GF-D8 (cell line): Measurements from ENCODE around the gene NACC2.

Source experiments
- DNase-seq: peaks from one replicate; lab custom pipeline; 2025; lab: John Stamatoyannopoulos, UW

NACC2 gene

DNA sequence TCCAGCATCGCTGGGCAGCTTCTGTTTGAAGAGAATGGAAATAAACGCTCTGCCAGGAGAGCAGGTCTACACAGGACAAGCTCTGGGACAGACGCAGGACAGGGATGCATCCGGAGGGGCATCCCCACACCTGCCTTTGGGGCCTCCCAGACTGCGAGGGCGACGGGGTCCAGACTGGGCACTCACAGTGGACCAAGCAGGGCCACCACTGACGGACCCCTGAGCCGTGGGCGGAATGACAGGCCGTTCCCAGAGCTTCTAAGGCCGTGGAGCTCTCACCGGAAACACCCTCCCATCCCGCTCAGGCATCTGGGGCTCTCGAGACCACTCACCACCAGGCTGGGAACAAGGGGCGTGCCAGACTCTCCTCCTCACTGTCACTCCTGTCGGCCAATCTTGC, 34.1 kb upstream of the NACC2 start:
- DNase-seq = no peak

DNA sequence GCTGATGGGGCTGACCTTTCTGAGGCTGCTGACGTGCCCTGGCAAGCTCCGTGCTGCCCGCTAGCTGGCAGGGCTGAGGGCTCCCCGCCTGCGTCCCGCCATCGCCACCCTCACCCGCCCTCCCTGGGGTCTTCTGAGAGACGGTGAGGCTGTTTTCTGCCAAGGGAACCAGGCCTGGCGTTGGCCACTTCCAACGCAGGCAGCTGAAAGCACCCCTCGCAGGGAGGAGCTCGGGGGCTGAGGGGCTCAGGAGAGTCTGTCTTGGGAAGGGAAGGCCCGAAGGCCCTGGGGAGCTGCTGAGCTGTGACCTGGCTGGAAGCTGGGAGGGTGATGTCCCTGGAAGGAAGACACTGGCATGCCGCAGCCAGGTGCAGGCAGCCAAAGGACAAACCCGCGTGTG, 33.3 kb upstream of the NACC2 start:
- DNase-seq = no peak

DNA sequence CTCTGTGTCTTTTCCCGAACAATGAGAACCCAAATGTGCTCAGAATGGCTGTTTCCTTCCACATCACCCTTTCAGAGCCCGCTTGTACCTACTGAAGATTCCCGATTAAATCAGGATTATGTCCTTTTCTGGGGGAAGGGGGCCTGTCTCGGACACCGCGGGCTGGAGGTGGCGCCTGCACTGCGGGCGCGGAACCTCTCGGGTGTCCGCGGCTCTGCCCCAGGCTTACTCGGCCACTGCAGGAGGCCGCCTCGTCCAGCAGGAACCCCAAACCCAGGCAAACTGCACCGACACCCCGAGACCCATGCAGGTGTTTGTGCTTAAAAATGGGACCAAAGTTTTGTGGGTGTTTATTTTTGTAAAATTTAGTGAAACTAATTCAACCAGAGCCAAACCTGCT, 32.2 kb upstream of the NACC2 start:
- no peak for DNase-seq

DNA sequence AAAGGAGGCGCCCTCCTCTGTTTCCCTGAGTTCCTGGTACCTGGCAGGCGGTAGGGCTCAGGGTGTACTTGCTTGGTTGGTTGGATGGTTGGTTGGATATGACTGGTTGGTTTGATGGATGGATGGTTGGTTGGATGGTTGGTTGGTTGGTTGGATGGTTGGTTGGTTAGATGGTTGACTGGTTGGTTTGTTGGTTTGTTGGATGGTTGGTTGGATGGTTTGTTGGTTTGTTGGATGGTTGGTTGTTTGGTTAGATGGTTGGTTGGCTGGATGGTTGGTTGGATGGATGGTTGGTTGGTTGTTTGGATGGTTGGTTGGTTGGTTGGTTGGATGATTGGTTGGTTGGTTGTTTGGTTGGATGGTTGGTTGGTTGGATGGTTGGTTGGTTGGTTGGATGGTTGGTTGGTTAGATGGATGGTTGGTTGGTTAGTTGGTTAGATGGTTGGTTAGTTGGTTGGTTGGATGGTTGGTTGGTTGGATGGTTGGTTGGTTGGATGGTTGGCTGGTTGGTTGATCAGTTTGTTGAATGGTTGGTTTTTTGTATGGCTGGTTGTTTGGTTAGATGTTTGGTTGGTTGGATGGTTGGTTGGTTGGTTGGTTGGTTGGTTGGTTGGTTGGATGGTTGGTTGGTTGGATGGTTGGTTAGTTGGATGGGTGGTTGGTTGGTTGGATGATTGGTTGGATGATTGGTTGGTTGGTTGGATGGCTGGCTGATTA, 30.0 kb upstream of the NACC2 start:
- no peak for DNase-seq

DNA sequence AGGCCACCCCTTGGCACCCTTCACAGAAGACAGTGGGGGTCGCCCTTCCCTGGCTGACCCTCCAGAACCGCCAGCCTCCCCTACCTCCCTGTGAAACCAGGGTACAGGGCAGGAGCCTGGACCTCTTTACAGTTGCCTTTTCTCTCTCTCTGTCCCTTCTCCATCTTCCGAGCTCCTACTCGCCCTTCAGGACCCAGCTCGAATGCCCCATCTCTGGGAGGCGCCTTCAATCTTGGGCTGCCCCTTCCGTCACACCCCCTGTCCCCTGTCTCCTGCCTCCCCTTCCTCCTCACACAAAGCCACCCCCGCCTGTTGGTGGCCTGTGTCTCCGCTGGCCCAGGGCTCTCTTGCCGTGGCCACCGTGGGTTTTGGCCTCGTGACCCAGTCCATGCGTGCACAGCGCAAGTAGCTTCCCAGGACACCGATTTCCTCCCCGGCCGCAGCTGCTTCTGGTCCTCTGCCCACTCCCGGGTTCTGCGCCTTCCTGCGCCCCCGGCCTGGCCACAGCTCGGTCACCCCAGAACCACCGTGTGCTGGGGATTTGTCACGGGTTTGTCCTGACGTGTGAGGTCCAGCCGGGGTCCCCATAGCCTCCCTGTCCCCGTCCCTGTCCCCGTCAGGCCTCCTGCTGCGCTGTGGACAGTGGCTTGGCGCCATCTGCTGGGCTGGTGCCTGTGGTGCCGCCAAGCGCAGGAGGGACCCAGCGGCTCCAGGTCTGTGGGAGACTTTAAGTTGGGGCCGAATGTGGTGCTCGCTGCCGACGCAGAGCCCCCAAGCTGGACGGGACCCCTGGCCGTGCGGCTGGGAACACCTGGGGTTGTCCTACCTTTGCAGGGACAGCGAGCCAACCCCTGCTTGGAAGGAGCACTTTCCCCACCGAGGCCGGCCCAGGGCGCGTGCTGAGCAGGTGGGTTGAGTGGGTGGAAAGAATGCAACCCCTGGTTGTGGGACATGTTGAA, 27.6 kb upstream of the NACC2 start:
- no peak for DNase-seq

DNA sequence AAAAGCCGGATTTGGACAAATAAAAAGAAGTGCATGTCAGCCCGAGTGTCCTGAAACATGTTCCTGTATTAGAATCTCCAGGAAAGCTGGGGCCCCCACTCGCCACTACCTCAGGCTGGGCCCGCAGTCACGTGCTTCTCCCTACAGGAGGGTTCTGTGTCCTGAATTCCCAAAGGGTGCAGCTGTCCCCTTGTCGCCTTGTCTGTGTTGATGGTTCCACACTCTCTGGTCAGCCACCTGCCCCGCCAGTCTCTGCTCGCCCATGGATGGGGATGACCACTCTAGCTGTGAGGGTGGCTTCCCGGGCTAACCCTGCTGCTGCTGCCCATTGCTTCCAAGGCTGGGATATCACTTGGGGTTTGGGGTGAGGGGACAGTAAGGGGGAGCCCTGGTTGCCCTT, 26.7 kb upstream of the NACC2 start:
- no peak for DNase-seq

DNA sequence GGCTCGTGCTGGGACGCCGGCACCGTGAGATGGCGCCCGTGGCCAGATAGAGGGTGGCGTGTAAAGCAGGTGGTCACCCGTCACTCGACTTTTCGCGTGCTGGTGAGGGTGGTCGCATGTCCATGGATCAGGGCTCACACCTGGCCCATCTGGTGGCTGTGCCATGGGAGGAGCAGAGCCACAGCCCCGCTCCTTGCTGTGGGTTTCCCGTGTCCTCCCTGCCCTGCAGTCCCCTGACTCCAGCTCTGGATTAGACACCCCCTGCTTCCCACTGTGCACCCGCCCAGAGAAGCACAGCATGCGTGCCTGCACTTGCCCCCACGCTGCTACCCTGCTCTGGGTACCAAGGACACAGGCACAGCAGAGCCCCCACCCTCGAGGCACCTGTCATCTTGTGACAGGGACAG, 25.4 kb upstream of the NACC2 start:
- DNase-seq = no peak

DNA sequence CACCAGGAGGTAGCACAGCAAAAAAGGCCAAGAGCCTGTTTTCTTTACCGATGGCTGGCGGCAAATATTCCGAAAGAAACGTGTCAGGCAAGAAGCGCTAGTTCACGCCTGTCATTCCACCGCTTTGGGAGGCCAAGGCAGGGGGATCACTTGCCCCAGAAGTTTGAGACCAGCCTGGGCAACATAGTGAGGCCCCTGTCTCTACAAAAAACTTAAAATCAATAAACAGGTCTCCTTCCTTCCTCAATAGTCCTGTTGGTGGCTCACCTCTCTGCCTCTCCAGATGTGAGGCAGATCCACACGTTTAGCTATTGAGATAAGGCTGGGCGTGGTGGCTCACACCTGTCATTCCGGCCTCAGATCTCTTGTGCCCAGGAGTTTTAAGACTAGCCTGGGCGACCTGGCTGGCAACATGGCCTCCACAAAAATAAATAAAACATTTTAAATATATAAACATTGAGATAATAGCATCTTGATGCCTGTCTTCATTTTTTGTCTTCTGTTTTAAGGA, 24.8 kb upstream of the NACC2 start:
- no peak for DNase-seq

DNA sequence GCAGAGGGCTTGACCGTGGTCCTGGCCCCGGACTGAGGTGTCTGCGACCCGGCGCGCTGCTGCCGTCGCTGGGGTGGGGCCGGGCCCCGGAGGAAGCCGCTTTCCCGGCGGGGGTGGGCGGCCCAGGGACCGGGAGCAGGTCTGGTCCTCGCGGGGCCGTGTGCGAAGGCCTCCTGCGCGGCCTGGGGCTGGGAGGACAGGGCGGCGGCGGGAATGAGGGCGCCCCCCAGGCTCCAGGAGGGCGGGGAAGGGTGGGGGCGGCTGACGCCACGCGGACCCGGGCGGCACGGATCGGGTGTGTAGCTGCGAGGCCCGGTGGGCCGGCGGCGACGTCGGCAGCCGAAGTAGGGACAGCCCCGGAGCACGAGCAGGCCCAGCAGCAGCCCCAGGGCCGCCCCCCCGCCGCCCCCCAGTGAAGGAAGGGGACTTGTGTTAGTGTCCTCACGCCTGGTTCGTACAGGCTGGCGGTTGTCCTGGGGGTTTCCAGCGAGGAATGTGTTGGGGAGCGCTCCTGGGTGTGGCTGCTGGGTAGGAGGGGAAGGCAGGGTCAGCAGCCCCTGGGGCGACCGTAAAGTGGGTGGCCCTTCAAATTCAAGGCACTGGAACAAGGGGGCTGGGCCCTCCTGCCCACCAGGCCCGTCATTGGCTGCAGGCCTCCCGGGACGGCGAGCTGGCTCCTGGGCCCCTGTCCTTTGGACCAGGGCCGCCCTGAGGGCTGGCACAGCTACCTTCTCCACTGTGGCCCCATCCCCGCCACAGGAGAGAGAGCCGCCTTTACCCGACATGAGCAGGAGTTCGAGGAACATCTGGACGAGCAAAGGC, 24.2 kb upstream of the NACC2 start:
- no peak for DNase-seq

DNA sequence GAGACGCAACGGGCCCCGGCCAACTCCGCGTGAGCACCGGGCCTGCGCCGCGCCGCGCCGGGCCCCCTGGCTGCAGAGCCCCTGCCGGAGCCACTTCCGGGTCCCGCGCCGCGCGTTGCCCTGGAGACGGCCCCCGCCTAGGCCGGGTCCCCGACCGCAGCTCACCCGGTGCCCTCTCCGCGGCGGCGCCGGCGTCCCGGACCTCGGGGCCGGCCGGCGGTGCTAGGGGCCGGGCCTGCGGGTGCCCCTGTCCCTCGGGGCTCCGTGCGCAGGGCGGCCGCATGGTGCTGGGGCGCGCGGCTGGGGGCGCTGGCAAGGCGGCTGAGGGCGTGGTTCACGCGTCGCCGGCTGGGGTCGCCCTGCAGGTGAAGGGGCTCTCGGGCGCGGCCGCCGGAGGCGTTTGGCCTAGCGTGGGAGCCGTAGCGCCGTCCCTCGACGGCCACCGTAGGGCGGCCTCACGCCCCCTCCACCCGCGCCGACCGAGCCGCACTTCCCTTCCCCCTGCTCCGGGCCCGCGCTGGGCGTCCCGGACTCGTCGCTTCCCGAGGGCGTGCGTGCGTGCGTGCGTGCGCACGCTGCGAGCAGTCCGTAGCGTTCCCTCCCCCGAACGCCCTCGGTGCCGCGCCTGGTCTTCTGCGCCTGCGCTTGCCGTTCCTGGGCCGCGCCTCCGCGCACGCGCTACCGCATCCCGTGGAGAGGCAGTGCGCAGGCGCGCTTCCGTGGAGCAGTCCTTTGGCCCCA, 23.4 kb upstream of the NACC2 start, which contains the start of gene TMEM250:
Gene TMEM250, minus strand, starts transcription at position 556 of the 741 bp plus-strand sequence. CDS start 1,975 bp downstream, outside the sequence.
- DNase-seq = peak; percentile 86

DNA sequence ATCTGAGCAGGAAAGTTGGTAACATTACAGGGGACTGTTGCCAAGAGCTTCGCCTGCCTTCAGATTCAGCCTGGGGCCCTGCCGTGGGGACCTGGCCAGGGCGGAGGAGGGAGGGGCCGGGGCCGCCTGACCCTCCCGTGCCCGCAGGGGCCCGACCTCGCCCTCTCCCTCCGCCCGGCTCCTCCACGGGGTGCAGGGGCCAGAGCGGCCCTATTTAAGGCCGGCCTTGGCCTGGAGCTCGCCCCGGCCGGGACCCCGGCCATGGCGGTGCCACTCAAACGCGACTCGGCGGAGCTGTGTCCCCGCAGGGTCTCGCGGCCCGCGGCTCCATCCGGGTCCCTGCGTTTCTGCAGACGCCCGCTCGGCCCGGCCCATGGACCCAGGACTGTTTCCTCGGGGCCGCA, 22.8 kb upstream of the NACC2 start:
- no peak for DNase-seq

DNA sequence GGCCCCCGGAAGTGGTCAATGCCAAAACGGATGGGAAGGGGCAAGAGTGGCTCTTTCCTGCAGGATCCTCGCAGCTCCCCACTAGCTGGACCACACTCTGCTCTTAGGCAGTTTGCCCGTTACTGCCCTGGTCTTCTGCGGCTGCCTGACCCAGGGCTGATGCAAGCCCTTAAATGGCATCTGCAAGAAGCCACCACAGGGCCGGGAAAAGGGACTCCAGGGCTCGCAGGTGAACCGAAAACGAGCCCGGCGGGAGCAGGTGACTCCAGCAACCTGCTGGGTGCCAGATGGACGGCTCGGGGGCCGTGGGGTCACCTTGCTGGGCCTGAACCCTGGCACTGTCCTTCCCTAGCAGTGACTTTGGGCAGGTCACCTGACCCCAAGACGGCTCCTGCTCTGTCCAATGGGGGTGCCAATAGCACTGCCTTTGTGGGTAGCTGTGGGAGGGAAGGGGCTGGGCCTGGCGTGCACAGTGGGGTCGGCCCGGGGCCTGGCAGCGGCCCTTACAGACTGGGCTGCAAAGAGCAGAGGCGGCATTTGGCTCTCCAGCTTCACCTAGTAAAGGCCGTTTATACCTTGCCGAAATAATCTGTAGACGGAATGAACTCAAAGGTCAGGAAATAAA, 22.3 kb upstream of the NACC2 start:
- peak; percentile 32 for DNase-seq

DNA sequence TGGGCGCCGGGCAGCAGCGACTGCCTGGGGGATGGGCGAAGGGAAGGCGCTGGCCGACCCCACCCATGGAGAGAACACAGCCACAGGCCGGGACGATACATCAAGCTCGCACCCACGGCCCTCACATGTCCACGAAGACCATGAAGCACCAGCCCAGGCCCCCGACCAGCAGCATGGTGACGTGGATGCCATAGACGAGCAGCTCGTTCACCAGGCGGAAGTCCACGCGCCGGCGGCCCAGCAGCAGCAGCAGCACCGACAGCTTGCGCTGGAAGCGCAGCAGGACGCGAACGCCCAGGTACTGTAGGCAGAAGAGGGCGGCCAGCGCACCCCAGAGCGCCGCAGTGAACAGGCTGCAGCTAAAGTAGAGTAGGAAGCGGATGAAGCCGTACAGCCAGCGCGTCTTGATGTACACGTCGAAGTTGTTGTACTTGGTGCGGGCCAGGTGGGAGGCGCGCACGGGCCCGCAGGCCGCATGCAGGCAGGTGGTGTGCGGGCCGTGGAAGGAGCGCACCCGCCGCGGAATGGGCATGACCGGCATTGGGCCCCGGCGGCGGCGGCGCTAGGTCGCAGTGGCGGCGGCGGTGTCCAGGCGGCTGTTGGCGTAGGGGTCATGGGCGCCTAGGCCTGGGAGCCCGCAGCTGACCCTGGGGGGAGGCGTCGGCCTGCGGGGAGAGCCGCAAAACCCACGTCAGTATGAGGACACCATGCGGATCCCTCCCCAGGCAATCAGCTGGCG, 21.4 kb upstream of the NACC2 start:
- DNase-seq = no peak

DNA sequence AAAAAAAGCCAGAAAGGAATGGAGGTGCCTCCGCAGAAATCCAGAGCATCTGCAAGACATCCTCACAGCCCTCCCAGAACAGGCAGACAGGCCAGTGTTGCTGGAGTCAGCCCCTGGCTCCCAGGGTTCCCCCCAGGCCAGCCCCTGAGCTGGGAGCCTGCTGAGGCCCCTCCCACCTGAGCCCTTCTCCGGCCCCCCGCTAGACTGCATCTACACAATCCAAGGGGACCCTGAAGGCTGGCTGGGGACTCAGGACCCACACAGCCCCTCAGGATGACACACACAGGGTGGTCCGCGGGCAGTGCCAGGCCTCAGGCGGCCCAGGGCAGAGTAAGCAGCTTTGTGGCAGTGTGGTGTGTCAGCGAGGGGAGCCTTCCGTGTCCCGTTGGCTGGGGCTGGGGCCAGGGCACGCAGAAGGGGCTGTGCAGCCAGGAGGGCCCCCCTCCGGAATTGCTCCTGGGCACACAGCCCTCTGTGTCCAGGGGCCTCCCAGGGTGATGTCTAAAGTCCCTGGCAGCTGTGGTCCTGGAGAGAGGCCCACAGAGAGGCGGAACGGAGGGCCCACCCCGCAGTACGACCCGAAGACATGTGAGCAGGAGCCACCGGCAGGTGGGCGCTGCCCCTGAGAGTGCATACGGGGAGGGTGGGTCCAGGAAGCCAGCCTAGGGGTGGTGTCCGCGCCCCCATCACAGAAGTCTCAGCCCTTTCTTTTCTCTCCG, 20.7 kb upstream of the NACC2 start:
- DNase-seq = no peak

DNA sequence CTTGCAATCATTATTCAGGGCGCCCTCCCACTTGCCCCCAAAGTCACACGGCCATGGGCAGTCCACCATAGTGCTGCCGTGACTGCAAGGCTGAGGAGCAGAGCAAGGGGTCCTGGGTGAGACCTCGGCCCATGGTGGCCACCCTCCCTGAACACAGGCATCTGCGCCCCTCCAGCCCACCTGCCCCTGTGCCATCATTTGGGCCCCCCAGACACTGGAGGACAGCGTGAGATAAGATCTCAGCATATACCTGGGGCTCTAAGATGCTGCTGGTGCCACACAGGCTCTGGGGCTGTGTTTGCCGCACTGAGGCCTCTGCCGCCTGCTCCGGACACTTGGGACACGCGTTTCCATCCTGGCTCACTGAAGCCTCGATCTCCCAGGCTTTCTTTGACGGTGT, 20.1 kb upstream of the NACC2 start:
- DNase-seq = no peak

DNA sequence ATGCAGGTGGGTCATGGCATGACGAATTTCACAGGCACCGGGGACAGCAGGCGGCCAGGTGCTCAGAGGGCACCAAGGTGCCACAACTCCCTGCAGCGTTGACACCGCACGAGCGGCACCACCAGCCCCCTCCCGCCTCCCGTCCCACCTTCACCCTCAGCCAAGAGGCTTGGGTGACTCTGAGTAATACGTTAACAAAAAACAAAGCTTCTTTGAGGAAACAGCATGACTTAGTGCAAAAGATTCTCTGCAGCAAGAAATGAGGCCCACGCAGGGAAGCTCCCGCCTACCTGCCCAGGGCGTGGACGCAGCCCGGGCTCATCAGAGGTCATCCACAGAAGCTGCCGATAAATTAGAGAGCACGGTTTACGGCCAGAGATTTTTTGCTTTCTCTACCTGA, 19.5 kb upstream of the NACC2 start:
- no peak for DNase-seq

DNA sequence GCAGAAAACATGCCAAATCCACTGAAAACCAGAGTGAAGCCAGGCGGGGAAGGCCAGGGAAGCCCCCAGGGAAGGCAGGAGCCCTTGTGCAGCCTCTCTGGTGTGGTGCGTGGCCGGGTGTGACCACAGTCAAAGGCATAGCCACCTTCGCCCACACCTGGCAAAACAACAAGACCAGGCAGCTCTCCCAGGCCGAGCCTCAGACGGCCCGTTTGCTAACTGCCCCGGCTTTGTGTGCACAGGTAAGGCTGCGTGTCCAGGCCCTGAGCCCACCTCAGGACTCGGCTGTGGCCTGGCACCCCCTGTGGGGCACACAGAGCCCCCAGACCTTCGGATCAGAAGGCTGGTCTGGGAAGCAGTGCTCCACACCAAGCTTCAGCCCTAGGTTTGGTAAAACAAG, 17.5 kb upstream of the NACC2 start:
- DNase-seq = no peak

DNA sequence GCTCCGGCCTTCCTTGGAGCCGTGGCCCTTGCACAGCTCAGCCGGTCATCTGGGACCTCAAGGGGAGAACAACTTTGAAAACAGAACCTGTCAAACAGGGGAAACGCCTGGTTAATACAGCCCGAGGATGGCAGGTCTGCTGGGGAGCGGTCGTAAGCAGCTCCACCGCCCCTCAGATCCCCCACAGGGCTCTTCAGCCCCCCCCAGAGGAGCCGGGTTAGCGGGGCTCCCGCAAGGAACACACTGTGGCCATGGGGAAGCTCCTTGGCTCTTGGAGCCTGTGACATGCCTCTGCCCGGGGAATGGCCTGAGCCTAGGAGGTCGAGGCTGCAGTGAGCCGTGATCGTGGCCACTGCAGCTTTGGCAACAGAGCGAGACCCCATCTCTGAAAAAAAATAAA, 16.8 kb upstream of the NACC2 start:
- no peak for DNase-seq

DNA sequence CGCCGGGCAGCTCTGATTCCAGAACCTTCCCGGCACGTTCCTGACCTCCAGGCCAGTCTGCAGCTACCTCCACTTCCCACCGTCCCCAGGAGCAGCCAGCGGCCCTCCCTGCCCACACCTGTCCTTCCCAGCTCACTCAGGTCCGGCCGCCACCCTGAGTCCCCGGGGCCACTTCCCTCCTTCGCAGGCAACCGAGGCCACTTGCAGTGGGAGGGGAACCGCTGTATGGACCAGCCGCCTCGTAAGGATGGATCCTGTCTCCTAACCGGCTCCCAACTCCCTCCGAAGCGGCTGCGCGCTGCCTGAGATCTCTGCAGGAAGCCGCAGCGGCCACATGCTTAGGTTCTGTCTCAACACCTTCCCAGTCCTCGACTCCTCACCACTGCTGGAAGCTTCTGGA, 16.1 kb upstream of the NACC2 start:
- no peak for DNase-seq
